HAP-1 (cell line): ENCODE results near the gene BLM.

Experiments used
- DNase-seq, 2 experiments: peaks; one replicate each; pipeline ENCODE4 v3.0.0-alpha.2; 2016 to 2020; ENCODE audit warnings: low spot score in 2 of 2
- H3K27me3 ChIP-seq: fragments of 250-450 bp; sonication (Bioruptor Pico); 2 replicates; pipeline ENCODE4 v1.5.1; 2020; ENCODE audit warnings: low read depth, mild to moderate bottlenecking, moderate library complexity
- H3K36me3 ChIP-seq: fragments of 250-450 bp; sonication (Bioruptor Pico); replicated peaks from 2 replicates; pipeline ENCODE4 v1.5.1; 2020; ENCODE audit warnings: mild to moderate bottlenecking
- H3K4me1 ChIP-seq: fragments of 250-450 bp; sonication (Bioruptor Pico); 2 replicates; pipeline ENCODE4 v1.5.1; 2020; ENCODE audit warnings: mild to moderate bottlenecking
- H3K4me3 ChIP-seq: fragments of 250-450 bp; sonication (Bioruptor Pico); 2 replicates; pipeline ENCODE4 v1.5.1; 2020; ENCODE audit warnings: mild to moderate bottlenecking, moderate library complexity
- H3K9me3 ChIP-seq: fragments of 250-450 bp; sonication (Bioruptor Pico); 2 replicates; pipeline ENCODE4 v1.5.1; 2020; ENCODE audit warnings: mild to moderate bottlenecking, moderate library complexity
- in situ Hi-C: fragments of 300-500 bp; cut with MboI; formaldehyde crosslinking; loops from 3 replicates; pipeline ENCODE4 v1.14.3; 2020; ENCODE audit warnings: low sequenced_read_pairs, inconsistent platforms, mixed read lengths

BLM gene

GRCh38 chr15:90701880-90702630 is 15.1 kb upstream of the BLM start:
- Histone ChIP-seq H3K36me3 (no peaks in the 10 kb centered on the region), H3K4me3 (no peak overlapping the region), H3K9me3 (0 out of 2 replicates have a peak, but pooled peaks cover 3% of the 10 kb centered on the region), H3K4me1 (peaks cover 2% of the 10 kb centered on the region), H3K27me3 (no peaks in the 10 kb centered on the region)
- DNase-seq: no peak
- in situ Hi-C loops: no loop called here

- in situ Hi-C loops: no loop called here
- no peak for DNase-seq
- H3K4me3 ChIP-seq: no peak overlapping the region
- 0 out of 2 replicates have a peak, but pooled peaks cover 3% of the 10 kb centered on the region for H3K9me3 ChIP-seq
- H3K36me3 ChIP-seq: no peaks in the 10 kb centered on the region
- no peaks in the 10 kb centered on the region for H3K27me3 ChIP-seq
- H3K4me1 ChIP-seq: peaks cover 5% of the 10 kb centered on the region
Measured at GRCh38 chr15:90703455-90703854, 13.7 kb upstream of the BLM start.

- no peak for DNase-seq
- Histone ChIP-seq H3K4me3 (no peak overlapping the region), H3K9me3 (0 out of 2 replicates have a peak, but pooled peaks cover 3% of the 10 kb centered on the region), H3K4me1 (peaks cover 13% of the 10 kb centered on the region), H3K27me3 (no peaks in the 10 kb centered on the region), H3K36me3 (no peaks in the 10 kb centered on the region)
- in situ Hi-C loops: no loop called here
Measured at GRCh38 chr15:90705212-90705611, 11.9 kb upstream of the BLM start.

- Histone ChIP-seq H3K4me1 (peaks cover 11% of the 10 kb centered on the region), H3K36me3 (no peaks in the 10 kb centered on the region), H3K27me3 (no peaks in the 10 kb centered on the region), H3K9me3 (0 out of 2 replicates have a peak, but pooled peaks cover 3% of the 10 kb centered on the region), H3K4me3 (no peak overlapping the region)
- in situ Hi-C loops: no loop called here
- DNase-seq: no peak
Measured at GRCh38 chr15:90706394-90707327, 10.5 kb upstream of the BLM start.

- no peak for DNase-seq
- in situ Hi-C loops: no loop called here
- H3K27me3 ChIP-seq: no peaks in the 10 kb centered on the region
- H3K36me3 ChIP-seq: no peaks in the 10 kb centered on the region
- no peak overlapping the region for H3K4me3 ChIP-seq
- H3K4me1 ChIP-seq: peaks cover 11% of the 10 kb centered on the region
- 0 out of 2 replicates have a peak, but pooled peaks cover 3% of the 10 kb centered on the region for H3K9me3 ChIP-seq
Measured at GRCh38 chr15:90707489-90707888, 9.7 kb upstream of the BLM start.

- peak; percentile 37 to 83 for DNase-seq
- in situ Hi-C loops: no loop called here
- Histone ChIP-seq H3K27me3 (no peaks in the 10 kb centered on the region), H3K4me3 (no peak overlapping the region), H3K9me3 (0 out of 2 replicates have a peak, but pooled peaks cover 3% of the 10 kb centered on the region), H3K4me1 (peaks cover 11% of the 10 kb centered on the region), H3K36me3 (no peaks in the 10 kb centered on the region)
Measured at GRCh38 chr15:90708516-90708915, 8.6 kb upstream of the BLM start.

GRCh38 chr15:90709278-90709677 is 7.9 kb upstream of the BLM start:
- in situ Hi-C loops: no loop called here
- Histone ChIP-seq H3K9me3 (0 out of 2 replicates have a peak, but pooled peaks cover 3% of the 10 kb centered on the region), H3K36me3 (no peaks in the 10 kb centered on the region), H3K4me3 (no peak overlapping the region), H3K4me1 (peaks cover 11% of the 10 kb centered on the region), H3K27me3 (no peaks in the 10 kb centered on the region)
- no peak for DNase-seq

- no peak for DNase-seq
- in situ Hi-C loops: no loop called here
- Histone ChIP-seq H3K36me3 (no peaks in the 10 kb centered on the region), H3K4me3 (no peak overlapping the region), H3K27me3 (no peaks in the 10 kb centered on the region), H3K9me3 (no peaks in the 10 kb centered on the region), H3K4me1 (peaks cover 11% of the 10 kb centered on the region)
Measured at GRCh38 chr15:90710436-90711027, 6.6 kb upstream of the BLM start.

GRCh38 chr15:90711418-90711824 is 5.7 kb upstream of the BLM start:
- Histone ChIP-seq H3K4me1 (peaks cover 11% of the 10 kb centered on the region), H3K27me3 (no peaks in the 10 kb centered on the region), H3K9me3 (no peaks in the 10 kb centered on the region), H3K36me3 (no peaks in the 10 kb centered on the region), H3K4me3 (no peak overlapping the region)
- in situ Hi-C loops: no loop called here
- DNase-seq: no peak

- Histone ChIP-seq H3K4me1 (peaks cover 11% of the 10 kb centered on the region), H3K4me3 (no peak overlapping the region), H3K9me3 (no peaks in the 10 kb centered on the region), H3K27me3 (no peaks in the 10 kb centered on the region), H3K36me3 (no peaks in the 10 kb centered on the region)
- DNase-seq: no peak
- in situ Hi-C loops: no loop called here
Measured at GRCh38 chr15:90711842-90712241, 5.3 kb upstream of the BLM start.

- H3K9me3 ChIP-seq: no peaks in the 10 kb centered on the region
- no peaks in the 10 kb centered on the region for H3K27me3 ChIP-seq
- in situ Hi-C loops: no loop called here
- no peak overlapping the region for H3K4me3 ChIP-seq
- peaks cover 11% of the 10 kb centered on the region for H3K4me1 ChIP-seq
- H3K36me3 ChIP-seq: no peaks in the 10 kb centered on the region
- no peak for DNase-seq
Measured at GRCh38 chr15:90713081-90713480, 4.1 kb upstream of the BLM start.

- H3K4me3 ChIP-seq: peak overlapping the region; percentile 78
- no peaks in the 10 kb centered on the region; the same call in 1 of the 2 replicates for H3K4me1 ChIP-seq
- no peak for DNase-seq
- no peaks in the 10 kb centered on the region for H3K9me3 ChIP-seq
- in situ Hi-C loops: no loop called here
- H3K27me3 ChIP-seq: no peaks in the 10 kb centered on the region
- H3K36me3 ChIP-seq: no peaks in the 10 kb centered on the region
Measured at GRCh38 chr15:90716317-90716975, 700 bp upstream of the BLM start.

GRCh38 chr15:90718232-90718631 is 1.1 kb downstream of the BLM start:
- DNase-seq: no peak
- H3K9me3 ChIP-seq: no peaks in the 10 kb centered on the region
- in situ Hi-C loops: no loop called here
- H3K4me3 ChIP-seq: peak overlapping the region; percentile 78
- no peaks in the 10 kb centered on the region for H3K36me3 ChIP-seq
- H3K4me1 ChIP-seq: no peaks in the 10 kb centered on the region; the same call in 1 of the 2 replicates
- H3K27me3 ChIP-seq: no peaks in the 10 kb centered on the region
